ENCODE results near the gene TFIP11. TPM values are rescaled to one million over a fixed set of nuclear protein-coding genes. Genes with fewer than 3 reads are reported as not detected.
"Not testable (repeated sequence)": the region's sequence is repeated elsewhere in the genome, so short reads cannot be mapped to it uniquely, and the experiment has no call there.

TFIP11 gene
- polyA plus RNA-seq, 4 donors = 14.5 to 33.0 (median 32.5) TPM

DNA sequence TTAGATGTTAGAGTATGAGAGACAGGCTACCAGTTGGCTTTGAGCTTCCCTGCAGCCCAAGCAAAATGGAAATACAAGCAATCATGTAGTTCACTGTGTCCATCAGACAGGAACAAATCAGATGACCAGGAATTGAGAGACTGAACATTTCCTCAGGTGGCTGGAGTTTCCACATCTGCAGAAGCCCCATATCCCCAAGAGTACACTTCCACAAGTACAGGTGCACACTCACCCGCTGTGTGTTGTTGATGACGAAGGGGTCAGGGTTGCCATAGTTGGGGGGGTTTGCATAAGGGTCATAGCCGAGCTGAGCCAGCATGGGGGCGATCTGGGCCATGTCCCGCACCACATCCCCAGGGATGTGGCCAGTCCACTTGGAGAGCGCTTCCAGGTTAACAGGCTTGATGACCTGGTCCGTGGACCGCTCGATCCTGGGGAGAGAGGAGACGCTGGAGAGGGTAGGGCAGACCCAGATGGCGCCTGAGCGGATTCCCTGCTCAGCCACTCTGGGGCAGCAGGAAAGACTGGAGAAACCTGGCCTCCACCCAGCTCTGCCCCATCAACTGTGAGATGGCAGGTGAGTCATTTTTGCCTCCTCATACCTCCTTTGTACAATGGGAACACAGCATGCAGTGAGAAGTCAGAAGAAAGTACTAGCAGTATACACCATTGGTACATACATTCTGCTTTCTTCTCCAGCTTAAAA is 23.9 kb upstream of the TFIP11 start:
- DNase-seq (no peak), FAIRE-seq (no peak)
- H3K36me3 ChIP-seq (ENCODE audit: control insufficient read depth in 3 of 3, insufficient read depth in 2 of 3, low read depth in 1 of 3, low read length in 3 of 3) = peaks cover 9 to 47% (median 10%) of the 10 kb centered on the region in 3 donors
- H3K4me1 ChIP-seq (ENCODE audit: control insufficient read depth in 3 of 3, insufficient read depth in 2 of 3, low read depth in 1 of 3, low read length in 2 of 3) = no peaks in the 10 kb centered on the region
- no peak overlapping the region for H3K27ac ChIP-seq (ENCODE audit: low read depth in 1 of 3, low read length in 2 of 3)
- H3K27me3 ChIP-seq (ENCODE audit: control insufficient read depth in 3 of 3, insufficient read depth in 3 of 3, low read length in 3 of 3) = no peaks in the 10 kb centered on the region
- WGBS, 3 donors = 91 to 96% (median 94%) methylated on average over 12 of the region's 12 CpGs
- H3K9me3 ChIP-seq (ENCODE audit: control insufficient read depth in 2 of 2, insufficient read depth in 1 of 2, low read depth in 1 of 2, low read length in 1 of 2) = no peaks in the 10 kb centered on the region
- no peak overlapping the region for H3K4me3 ChIP-seq (ENCODE audit: low read depth in 1 of 3, low read length in 3 of 3)

DNA sequence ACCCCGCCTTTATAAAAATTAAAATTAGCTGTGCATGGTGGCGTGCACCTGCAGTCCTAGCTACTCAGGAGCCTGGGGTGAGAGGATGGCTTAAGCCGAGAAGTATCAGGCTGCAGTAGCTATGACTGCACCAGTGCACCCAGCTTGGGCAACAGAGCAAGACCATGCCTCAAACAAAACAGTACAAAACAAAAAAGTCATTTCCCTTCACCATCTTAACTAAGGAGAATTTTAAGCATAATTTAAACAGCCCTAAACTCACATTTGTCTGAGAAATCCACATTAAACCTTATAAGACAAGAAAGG is 23.3 kb upstream of the TFIP11 start:
- WGBS, 3 donors = 93 to 97% (median 94%) methylated on average over 3 of the region's 3 CpGs
- H3K27ac ChIP-seq (ENCODE audit: low read depth in 1 of 3, low read length in 2 of 3) = no peak overlapping the region

DNA sequence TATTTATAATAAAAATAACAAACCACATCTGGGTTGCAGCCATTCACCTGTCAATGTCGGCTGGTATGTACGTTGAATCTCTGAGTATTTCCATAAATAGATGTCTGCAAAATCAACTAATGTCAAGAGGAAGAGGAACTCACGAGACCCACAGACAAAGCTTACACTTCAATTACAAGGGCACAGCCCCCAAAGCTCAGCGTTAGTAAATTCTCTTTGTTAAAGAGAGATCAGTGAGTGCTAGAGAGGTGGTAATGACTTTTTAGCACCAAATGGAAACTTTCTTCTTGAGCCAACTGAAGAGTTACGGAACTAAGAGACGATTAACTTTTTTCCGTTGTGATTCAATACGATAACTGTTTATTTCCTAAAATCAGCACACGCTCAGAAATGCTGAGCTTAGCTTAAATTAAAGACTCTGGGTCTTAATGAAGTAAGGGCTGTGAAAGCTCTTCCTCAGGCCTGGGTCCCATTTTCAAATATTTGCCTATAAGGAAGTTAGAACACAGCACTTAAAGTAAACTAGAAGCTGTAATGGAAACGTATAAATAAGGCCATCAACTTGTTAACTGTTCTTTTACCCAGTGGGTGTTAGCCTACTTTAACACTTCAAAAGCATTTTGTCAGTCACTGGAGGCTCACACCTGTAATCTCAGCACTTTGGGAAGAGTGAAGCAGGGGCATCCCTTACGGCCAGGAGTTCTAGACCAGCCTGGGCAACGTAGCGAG is 22.8 kb upstream of the TFIP11 start:
- FAIRE-seq = no peak
- WGBS, 3 donors = 54 to 84% (median 64%) methylated on average over 13 of the region's 13 CpGs
- H3K36me3 ChIP-seq (ENCODE audit: control insufficient read depth in 3 of 3, insufficient read depth in 2 of 3, low read depth in 1 of 3, low read length in 3 of 3) = peaks cover 3 to 37% (median 8%) of the 10 kb centered on the region in 3 donors

More for the DNA sequence above, 23.3 kb upstream of the TFIP11 start:
- H3K4me1 ChIP-seq (ENCODE audit: control insufficient read depth in 3 of 3, insufficient read depth in 2 of 3, low read depth in 1 of 3, low read length in 2 of 3) = no peaks in the 10 kb centered on the region
- DNase-seq = no peak
- FAIRE-seq = no peak
- H3K27me3 ChIP-seq (ENCODE audit: control insufficient read depth in 3 of 3, insufficient read depth in 3 of 3, low read length in 3 of 3) = no peaks in the 10 kb centered on the region
- H3K36me3 ChIP-seq (ENCODE audit: control insufficient read depth in 3 of 3, insufficient read depth in 2 of 3, low read depth in 1 of 3, low read length in 3 of 3) = peaks cover 6 to 41% (median 9%) of the 10 kb centered on the region in 3 donors
- H3K4me3 ChIP-seq (ENCODE audit: low read depth in 1 of 3, low read length in 3 of 3) = no peak overlapping the region
- no peaks in the 10 kb centered on the region for H3K9me3 ChIP-seq (ENCODE audit: control insufficient read depth in 2 of 2, insufficient read depth in 1 of 2, low read depth in 1 of 2, low read length in 1 of 2)

DNA sequence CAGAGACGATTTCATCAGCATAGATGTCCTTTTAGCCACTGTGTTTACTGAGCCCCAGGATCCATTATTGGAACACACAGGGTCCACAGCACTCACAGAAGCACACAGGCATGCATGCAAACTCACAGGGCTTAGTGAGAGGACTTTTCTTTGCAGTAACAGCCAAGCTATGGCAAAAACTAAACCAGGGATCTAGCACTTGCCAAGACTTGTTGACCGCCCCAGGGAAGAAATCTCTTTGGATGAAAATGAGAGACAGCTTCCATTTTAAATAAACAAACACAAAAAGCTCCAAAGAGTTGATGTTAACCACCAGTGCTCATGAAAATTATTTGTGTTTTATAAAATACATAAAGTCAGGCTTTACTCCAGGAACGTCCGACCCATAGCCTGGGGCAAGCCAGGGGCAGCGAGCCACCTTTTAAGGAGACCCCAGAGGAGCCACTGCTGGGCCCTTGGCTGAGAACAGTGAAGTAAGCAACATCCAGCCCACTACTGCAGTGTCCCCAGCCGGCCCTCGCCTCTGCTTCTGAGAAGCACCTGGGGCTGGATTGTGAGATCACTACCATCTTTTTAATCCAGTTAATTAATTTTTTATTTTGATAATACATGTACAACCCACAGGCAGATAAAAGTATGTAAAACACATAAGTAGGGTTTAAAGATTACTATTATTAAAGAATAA is 22.0 kb upstream of the TFIP11 start:
- no peaks in the 10 kb centered on the region for H3K4me1 ChIP-seq (ENCODE audit: control insufficient read depth in 3 of 3, insufficient read depth in 2 of 3, low read depth in 1 of 3, low read length in 2 of 3)
- FAIRE-seq (no peak), DNase-seq (no peak)
- peaks cover 3 to 39% (median 8%) of the 10 kb centered on the region in 3 donors for H3K36me3 ChIP-seq (ENCODE audit: control insufficient read depth in 3 of 3, insufficient read depth in 2 of 3, low read depth in 1 of 3, low read length in 3 of 3)
- 77 to 89% (median 79%) methylated on average over 7 of the region's 7 CpGs for WGBS, 3 donors
- no peaks in the 10 kb centered on the region for H3K9me3 ChIP-seq (ENCODE audit: control insufficient read depth in 2 of 2, insufficient read depth in 1 of 2, low read depth in 1 of 2, low read length in 1 of 2)
- no peak overlapping the region for H3K4me3 ChIP-seq (ENCODE audit: low read depth in 1 of 3, low read length in 3 of 3)
- no peaks in the 10 kb centered on the region for H3K27me3 ChIP-seq (ENCODE audit: control insufficient read depth in 3 of 3, insufficient read depth in 3 of 3, low read length in 3 of 3)
- no peak overlapping the region for H3K27ac ChIP-seq (ENCODE audit: low read depth in 1 of 3, low read length in 2 of 3)

More for the DNA sequence above, 22.8 kb upstream of the TFIP11 start:
- Histone ChIP-seq H3K27ac (ENCODE audit: low read depth in 1 of 3, low read length in 2 of 3) (no peak overlapping the region), H3K4me3 (ENCODE audit: low read depth in 1 of 3, low read length in 3 of 3) (no peak overlapping the region), H3K9me3 (ENCODE audit: control insufficient read depth in 2 of 2, insufficient read depth in 1 of 2, low read depth in 1 of 2, low read length in 1 of 2) (no peaks in the 10 kb centered on the region), H3K27me3 (ENCODE audit: control insufficient read depth in 3 of 3, insufficient read depth in 3 of 3, low read length in 3 of 3) (no peaks in the 10 kb centered on the region), H3K4me1 (ENCODE audit: control insufficient read depth in 3 of 3, insufficient read depth in 2 of 3, low read depth in 1 of 3, low read length in 2 of 3) (no peaks in the 10 kb centered on the region)
- no peak for DNase-seq

DNA sequence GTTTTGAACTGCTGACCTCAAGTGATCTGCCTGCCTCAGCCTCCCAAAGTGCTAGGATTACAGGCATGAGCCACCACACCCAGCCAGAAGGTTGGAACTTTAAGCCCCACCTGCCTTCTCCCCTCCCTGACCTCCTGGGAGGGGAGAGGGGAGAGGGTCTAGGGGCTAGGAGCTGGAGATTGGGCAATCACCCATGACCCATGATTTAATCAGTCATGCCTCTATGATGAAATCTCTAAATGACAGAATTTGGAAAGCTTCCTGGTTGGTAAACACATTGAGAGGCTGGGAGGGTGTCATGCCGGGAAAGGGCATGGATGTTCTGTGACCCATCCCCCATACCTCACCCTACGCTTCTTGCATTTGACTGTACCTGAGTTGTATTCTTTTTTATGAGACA is 17.1 kb upstream of the TFIP11 start:
- no peak overlapping the region for H3K27ac ChIP-seq (ENCODE audit: low read depth in 1 of 3, low read length in 2 of 3)
- no peak for DNase-seq
- no peak for FAIRE-seq

DNA sequence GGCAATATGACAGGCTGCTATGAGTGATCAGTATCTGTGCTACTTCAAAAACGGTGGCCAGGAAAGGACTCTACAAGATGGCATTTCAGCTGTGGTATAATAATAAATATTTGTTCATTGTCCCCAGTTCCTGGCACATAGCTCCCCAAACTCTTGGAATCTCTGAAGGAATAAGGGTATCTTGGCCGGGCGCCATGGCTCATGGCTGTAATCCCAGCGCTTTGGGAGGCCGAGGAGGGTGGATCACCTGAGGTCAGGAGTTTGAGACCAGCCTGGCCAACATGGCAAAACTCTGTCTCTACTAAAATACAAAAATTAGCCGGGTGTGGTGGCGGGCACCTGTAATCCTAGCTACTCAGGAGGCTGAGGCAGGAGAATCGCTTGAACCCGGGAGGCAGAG is 16.2 kb upstream of the TFIP11 start:
- not testable (repeated sequence) for H3K27ac ChIP-seq (ENCODE audit: low read depth in 1 of 3, low read length in 2 of 3); H3K4me3 ChIP-seq (ENCODE audit: low read depth in 1 of 3, low read length in 3 of 3); FAIRE-seq; H3K4me1 ChIP-seq (ENCODE audit: control insufficient read depth in 3 of 3, insufficient read depth in 2 of 3, low read depth in 1 of 3, low read length in 2 of 3); H3K9me3 ChIP-seq (ENCODE audit: control insufficient read depth in 2 of 2, insufficient read depth in 1 of 2, low read depth in 1 of 2, low read length in 1 of 2); H3K27me3 ChIP-seq (ENCODE audit: control insufficient read depth in 3 of 3, insufficient read depth in 3 of 3, low read length in 3 of 3); DNase-seq
- WGBS, 3 donors = 88 to 94% (median 92%) methylated on average over 9 of the region's 9 CpGs
- H3K36me3 ChIP-seq (ENCODE audit: control insufficient read depth in 3 of 3, insufficient read depth in 2 of 3, low read depth in 1 of 3, low read length in 3 of 3) = peaks cover 3 to 26% (median 5%) of the 10 kb centered on the region in 3 donors

More for the DNA sequence above, 17.1 kb upstream of the TFIP11 start:
- H3K9me3 ChIP-seq (ENCODE audit: control insufficient read depth in 2 of 2, insufficient read depth in 1 of 2, low read depth in 1 of 2, low read length in 1 of 2) = no peaks in the 10 kb centered on the region
- 63 to 78% (median 63%) methylated on average over 2 of the region's 2 CpGs for WGBS, 3 donors
- H3K4me1 ChIP-seq (ENCODE audit: control insufficient read depth in 3 of 3, insufficient read depth in 2 of 3, low read depth in 1 of 3, low read length in 2 of 3) = peaks cover 0 to 4% (median 0%) of the 10 kb centered on the region in 3 donors
- H3K4me3 ChIP-seq (ENCODE audit: low read depth in 1 of 3, low read length in 3 of 3) = no peak overlapping the region
- H3K27me3 ChIP-seq (ENCODE audit: control insufficient read depth in 3 of 3, insufficient read depth in 3 of 3, low read length in 3 of 3) = no peaks in the 10 kb centered on the region
- H3K36me3 ChIP-seq (ENCODE audit: control insufficient read depth in 3 of 3, insufficient read depth in 2 of 3, low read depth in 1 of 3, low read length in 3 of 3) = peaks cover 3 to 27% (median 5%) of the 10 kb centered on the region in 3 donors

DNA sequence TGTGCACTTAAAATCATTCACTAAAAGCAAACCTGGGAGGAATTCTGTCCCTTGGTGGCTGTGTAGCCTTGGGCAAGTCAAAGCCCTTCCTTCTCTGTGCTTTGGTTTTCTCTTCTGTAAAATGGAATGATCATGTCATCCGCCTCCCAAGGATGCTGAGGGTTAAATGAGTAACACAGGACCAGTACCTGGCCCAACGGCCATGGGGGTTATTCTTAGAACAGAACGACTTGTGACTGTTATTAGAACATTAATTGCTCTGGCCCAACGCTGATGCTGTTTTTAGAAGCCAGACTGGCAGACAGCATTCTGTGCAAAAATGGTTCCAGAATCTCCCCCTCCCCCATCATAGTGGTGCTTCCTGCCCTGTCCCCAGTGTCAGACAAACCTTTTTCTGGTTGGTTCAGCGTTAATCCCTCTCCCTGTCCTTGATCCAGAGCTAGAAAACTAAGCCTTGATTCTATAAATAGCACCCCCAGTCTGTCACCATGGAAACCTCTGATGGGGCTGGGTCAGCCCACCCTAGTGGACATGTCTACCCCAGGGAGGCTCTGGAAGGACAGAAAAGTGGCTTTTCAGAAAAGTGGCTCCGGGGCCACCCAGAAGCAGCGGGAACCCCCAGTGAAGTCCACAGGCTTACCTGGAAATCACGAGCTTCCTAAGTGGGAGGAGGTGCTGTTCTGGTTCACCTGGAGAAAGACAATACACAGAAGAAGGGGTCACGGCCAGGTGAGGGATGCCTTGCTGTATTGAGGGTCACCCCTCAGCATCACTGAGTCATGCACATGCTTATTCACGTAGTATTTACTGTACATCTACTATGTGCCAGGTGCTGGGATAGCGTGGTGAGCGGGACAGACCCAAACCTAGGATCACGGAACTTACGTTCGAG is 15.5 kb upstream of the TFIP11 start:
- DNase-seq = no peak
- peaks cover 2 to 26% (median 5%) of the 10 kb centered on the region in 3 donors for H3K36me3 ChIP-seq (ENCODE audit: control insufficient read depth in 3 of 3, insufficient read depth in 2 of 3, low read depth in 1 of 3, low read length in 3 of 3)
- no peak overlapping the region for H3K27ac ChIP-seq (ENCODE audit: low read depth in 1 of 3, low read length in 2 of 3)
- H3K9me3 ChIP-seq (ENCODE audit: control insufficient read depth in 2 of 2, insufficient read depth in 1 of 2, low read depth in 1 of 2, low read length in 1 of 2) = no peaks in the 10 kb centered on the region
- H3K4me1 ChIP-seq (ENCODE audit: control insufficient read depth in 3 of 3, insufficient read depth in 2 of 3, low read depth in 1 of 3, low read length in 2 of 3) = peaks cover 0 to 4% (median 0%) of the 10 kb centered on the region in 3 donors
- no peak overlapping the region for H3K4me3 ChIP-seq (ENCODE audit: low read depth in 1 of 3, low read length in 3 of 3)
- WGBS, 3 donors = 80 to 92% (median 84%) methylated on average over 15 of the region's 15 CpGs
- no peak for FAIRE-seq
- no peaks in the 10 kb centered on the region for H3K27me3 ChIP-seq (ENCODE audit: control insufficient read depth in 3 of 3, insufficient read depth in 3 of 3, low read length in 3 of 3)

DNA sequence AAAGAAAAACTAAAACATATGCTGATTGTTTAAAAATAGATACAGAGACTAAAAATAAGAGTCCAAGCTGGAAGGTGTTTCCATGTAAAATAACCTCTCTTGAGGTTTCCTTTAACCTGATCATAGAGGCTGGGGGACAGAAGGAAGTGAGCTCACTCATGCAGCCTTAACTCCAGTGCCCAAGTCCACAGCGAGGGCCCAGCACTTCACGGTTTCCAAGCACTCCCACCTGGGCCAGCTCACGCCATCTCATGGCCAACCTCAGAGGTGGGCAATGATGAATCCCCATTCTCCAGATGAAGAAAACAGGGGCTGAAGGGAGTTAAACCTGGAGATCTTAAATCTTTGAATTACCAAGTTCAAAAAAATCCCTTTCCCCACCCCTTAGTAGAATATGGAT is 14.9 kb upstream of the TFIP11 start:
- WGBS, 3 donors = 66 to 82% (median 69%) methylated on average over 3 of the region's 3 CpGs

More for the DNA sequence above, 14.9 kb upstream of the TFIP11 start:
- Histone ChIP-seq H3K9me3 (ENCODE audit: control insufficient read depth in 2 of 2, insufficient read depth in 1 of 2, low read depth in 1 of 2, low read length in 1 of 2) (no peaks in the 10 kb centered on the region), H3K4me3 (ENCODE audit: low read depth in 1 of 3, low read length in 3 of 3) (no peak overlapping the region), H3K4me1 (ENCODE audit: control insufficient read depth in 3 of 3, insufficient read depth in 2 of 3, low read depth in 1 of 3, low read length in 2 of 3) (peaks cover 0 to 4% (median 0%) of the 10 kb centered on the region in 3 donors), H3K36me3 (ENCODE audit: control insufficient read depth in 3 of 3, insufficient read depth in 2 of 3, low read depth in 1 of 3, low read length in 3 of 3) (peaks cover 2 to 26% (median 5%) of the 10 kb centered on the region in 3 donors), H3K27me3 (ENCODE audit: control insufficient read depth in 3 of 3, insufficient read depth in 3 of 3, low read length in 3 of 3) (no peaks in the 10 kb centered on the region), H3K27ac (ENCODE audit: low read depth in 1 of 3, low read length in 2 of 3) (no peak overlapping the region)
- DNase-seq (no peak), FAIRE-seq (no peak)

All from small intestine (tissue), 7 donors.